H1 (cell line): ENCODE results near the gene TFG. TPM values are rescaled to one million over a fixed set of nuclear protein-coding genes. Genes with fewer than 3 reads are reported as not detected.

Experiments used
- CTCF ChIA-PET: fragments of 300-600 bp; sonication (Branson Sonifier 250); formaldehyde crosslinking; loops from one replicate; lab custom pipeline; 2021; ENCODE audit not compliant: partially characterized antibody; lab: Charles Lee
- POLR2A ChIA-PET: fragments of 300-600 bp; sonication (Branson Sonifier 250); formaldehyde crosslinking; loops from one replicate; lab custom pipeline; 2021; ENCODE audit warnings: inconsistent platforms; ENCODE audit not compliant: partially characterized antibody; lab: Charles Lee
- DNase-seq, 2 experiments: peaks; one replicate each; pipeline versions ENCODE4 v3.0.0 to v3.0.0-alpha.2; 2010 to 2022; ENCODE audit warnings: low spot score in 2 of 2, low read depth in 1 of 2, mixed read lengths in 1 of 2
- FAIRE-seq: peaks from 2 replicates; lab custom pipeline; 2011; peaks lifted over from hg19 to GRCh38; lab: Jason Lieb, UNC
- H2AFZ ChIP-seq: 2 replicates; pipeline ENCODE4 v1.8.1; 2012; ENCODE audit warnings: low read length, inconsistent platforms
- H2AK5ac ChIP-seq: 2 replicates; pipeline ENCODE4 v1.6.1; 2013; ENCODE audit warnings: low read depth, low read length
- H2BK120ac ChIP-seq: replicated peaks from 2 replicates; pipeline ENCODE3; 2013; ENCODE audit warnings: low read depth, low read length, inconsistent platforms
- H2BK12ac ChIP-seq: 2 replicates; pipeline ENCODE4 v1.6.1; 2013; ENCODE audit warnings: low read depth, low read length
- H2BK15ac ChIP-seq: 2 replicates; pipeline ENCODE4 v1.6.1; 2013; ENCODE audit warnings: low read length
- H2BK20ac ChIP-seq: 2 replicates; pipeline ENCODE4 v1.6.1; 2013; ENCODE audit warnings: low read length
- H2BK5ac ChIP-seq: 2 replicates; pipeline ENCODE4 v1.6.1; 2013; ENCODE audit warnings: low read depth, low read length
- H3K14ac ChIP-seq: 2 replicates; pipeline ENCODE4 v1.6.1; 2013; ENCODE audit warnings: inconsistent platforms; ENCODE audit not compliant: insufficient read length
- H3K18ac ChIP-seq: 2 replicates; pipeline ENCODE4 v1.6.1; 2013; ENCODE audit warnings: low read length; ENCODE audit errors: extremely low read depth
- H3K23ac ChIP-seq: 2 replicates; pipeline ENCODE4 v1.6.1; 2013; ENCODE audit warnings: inconsistent platforms; ENCODE audit not compliant: insufficient read length
- H3K23me2 ChIP-seq: 2 replicates; pipeline ENCODE4 v1.6.1; 2013; ENCODE audit warnings: low read depth, low read length
- H3K27ac ChIP-seq: 2 replicates; pipeline ENCODE4 v1.6.1; 2011; ENCODE audit warnings: low read depth, low read length, inconsistent platforms
- H3K27me3 ChIP-seq, 4 experiments: replicated peaks in 1 of 4; 1 replicate in 1 of 4; 2 replicates in 3 of 4; pipeline versions ENCODE4 v1.6.1 to v1.8.1; 2011 to 2013; ENCODE audit warnings: low read length in 3 of 4, mild to moderate bottlenecking in 3 of 4, inconsistent platforms in 2 of 4, mixed read lengths in 2 of 4, moderate library complexity in 1 of 4; ENCODE audit not compliant: control insufficient read depth in 3 of 4, insufficient read depth in 3 of 4; ENCODE audit errors: extremely low read depth in 1 of 4
- H3K36me3 ChIP-seq, 4 experiments: 2 replicates each; pipeline versions ENCODE4 v1.6.1 to v1.8.1; 2011 to 2013; ENCODE audit warnings: mild to moderate bottlenecking in 4 of 4, low read length in 3 of 4, moderate library complexity in 2 of 4, control low read depth in 1 of 4, inconsistent platforms in 1 of 4; ENCODE audit not compliant: insufficient read depth in 4 of 4, control insufficient read depth in 2 of 4
- H3K4ac ChIP-seq: replicated peaks from 2 replicates; pipeline ENCODE3; 2013; ENCODE audit warnings: low read length, low read depth, mixed read lengths, inconsistent platforms; ENCODE audit not compliant: insufficient read length
- H3K4me1 ChIP-seq, 4 experiments: replicated peaks in 1 of 4; 1 replicate in 1 of 4; 2 replicates in 3 of 4; pipeline versions ENCODE4 v1.6.1 to v1.8.1; 2011 to 2013; ENCODE audit warnings: low read length in 3 of 4, inconsistent platforms in 2 of 4, mixed read lengths in 1 of 4; ENCODE audit not compliant: insufficient read depth in 4 of 4, control insufficient read depth in 3 of 4
- H3K4me2 ChIP-seq, 2 experiments: 2 replicates each; pipeline versions ENCODE4 v1.6.1 to v1.8.1; 2011 to 2013; ENCODE audit warnings: low read depth in 2 of 2, low read length in 2 of 2, control low read depth in 1 of 2, inconsistent platforms in 1 of 2, mild to moderate bottlenecking in 1 of 2; ENCODE audit not compliant: insufficient read depth in 1 of 2
- H3K4me3 ChIP-seq, 4 experiments: fragments of 200-600, 300-600 bp in 1 of 4; sonication (generic), shearing (Covaris generic), sonication (Bioruptor Twin) in 1 of 4; 2 replicates each; pipeline versions ENCODE4 v1.5.1 to v1.8.1; 2011 to 2016; ENCODE audit warnings: low read length in 4 of 4, low read depth in 3 of 4, control low read depth in 2 of 4, inconsistent platforms in 2 of 4, mild to moderate bottlenecking in 2 of 4, mixed read lengths in 1 of 4, moderate library complexity in 1 of 4; ENCODE audit not compliant: insufficient read depth in 2 of 4; ENCODE audit errors: extremely low read depth in 1 of 4
- H3K56ac ChIP-seq: replicated peaks from 2 replicates; pipeline ENCODE3; 2013; ENCODE audit warnings: low read depth, mild to moderate bottlenecking, mixed read lengths, low read length, inconsistent platforms; ENCODE audit not compliant: insufficient read length
- H3K79me1 ChIP-seq: 2 replicates; pipeline ENCODE4 v1.6.1; 2013; ENCODE audit warnings: low read depth, low read length, control low read depth
- H3K79me2 ChIP-seq, 2 experiments: 2 replicates each; pipeline versions ENCODE4 v1.6.1 to v1.8.1; 2012 to 2013; ENCODE audit warnings: low read length in 2 of 2, mild to moderate bottlenecking in 2 of 2, inconsistent platforms in 1 of 2; ENCODE audit not compliant: insufficient read depth in 2 of 2, control insufficient read depth in 1 of 2
- H3K9ac ChIP-seq, 4 experiments: replicated peaks in 1 of 4; 1 replicate in 1 of 4; 2 replicates in 3 of 4; pipeline versions ENCODE4 v1.6.1 to v1.8.1; 2011 to 2013; ENCODE audit warnings: low read depth in 3 of 4, low read length in 3 of 4, control low read depth in 2 of 4, mild to moderate bottlenecking in 2 of 4, moderate library complexity in 2 of 4, inconsistent platforms in 1 of 4; ENCODE audit errors: extremely low read depth in 1 of 4
- H3K9me3 ChIP-seq, 2 experiments: 2 replicates each; pipeline versions ENCODE4 v1.6.1 to v1.8.1; 2012 to 2013; ENCODE audit warnings: mild to moderate bottlenecking in 2 of 2, moderate library complexity in 2 of 2, control low read depth in 1 of 2, inconsistent platforms in 1 of 2, low read depth in 1 of 2, low read length in 1 of 2, mixed read lengths in 1 of 2; ENCODE audit not compliant: insufficient read depth in 2 of 2
- H4K20me1 ChIP-seq, 2 experiments: replicated peaks in 1 of 2; 2 replicates each; pipeline versions ENCODE3 to v1.8.1; 2011 to 2013; ENCODE audit warnings: inconsistent platforms in 2 of 2, low read length in 2 of 2, mild to moderate bottlenecking in 1 of 2; ENCODE audit not compliant: insufficient read depth in 2 of 2, control insufficient read depth in 1 of 2
- H4K5ac ChIP-seq: 2 replicates; pipeline ENCODE4 v1.6.1; 2013; ENCODE audit warnings: low read length, low read depth, mixed read lengths, inconsistent platforms; ENCODE audit not compliant: insufficient read length
- H4K8ac ChIP-seq: 2 replicates; pipeline ENCODE4 v1.8.0; 2013; ENCODE audit warnings: mild to moderate bottlenecking, moderate library complexity, low read length, inconsistent platforms; ENCODE audit not compliant: insufficient read depth; ENCODE audit errors: extremely low read depth
- H4K91ac ChIP-seq: replicated peaks from 2 replicates; pipeline ENCODE3; 2013; ENCODE audit warnings: low read length, mixed read lengths, inconsistent platforms; ENCODE audit not compliant: insufficient read length
- GABPA ChIP-seq: IDR thresholded peaks from 2 replicates; pipeline ENCODE4 v1.6.1; 2011; ENCODE audit warnings: mild to moderate bottlenecking, low read length, moderate library complexity, borderline replicate concordance; ENCODE audit not compliant: insufficient read depth
- HDAC2 ChIP-seq, 2 experiments: fragments of 300-600 bp in 1 of 2; sonication (generic) in 1 of 2; IDR thresholded peaks; 2 replicates each; pipeline ENCODE4 v1.6.1; 2011 to 2012; ENCODE audit warnings: low read depth in 2 of 2, low read length in 2 of 2, mild to moderate bottlenecking in 2 of 2, moderate library complexity in 2 of 2, borderline replicate concordance in 1 of 2, inconsistent platforms in 1 of 2
- KDM1A ChIP-seq: fragments of 200-600, 300-600 bp; sonication (generic); IDR thresholded peaks from 2 replicates; pipeline ENCODE4 v1.7.1; 2016; ENCODE audit warnings: mild to moderate bottlenecking, low read length, borderline replicate concordance
- KDM4A ChIP-seq: IDR thresholded peaks from one replicate; pipeline ENCODE4 v1.7.1; 2012; ENCODE audit warnings: low read depth, mild to moderate bottlenecking, moderate library complexity, low read length, inconsistent platforms; ENCODE audit not compliant: severe bottlenecking
- MAX ChIP-seq: IDR thresholded peaks from 2 replicates; pipeline ENCODE4 v1.6.1; 2012; ENCODE audit warnings: inconsistent platforms
- RAD21 ChIP-seq, 2 experiments: IDR thresholded peaks in 1 of 2; conservative IDR thresholded peaks in 1 of 2; 2 replicates each; pipeline ENCODE4 v1.6.1; 2011; ENCODE audit warnings: low read depth in 2 of 2, low read length in 2 of 2, improper control_type of control experiment in 1 of 2, inconsistent platforms in 1 of 2, mild to moderate bottlenecking in 1 of 2, moderate library complexity in 1 of 2
- RXRA ChIP-seq: IDR thresholded peaks from 2 replicates; pipeline ENCODE4 v1.6.1; 2011; ENCODE audit warnings: low read depth, mild to moderate bottlenecking, low read length, moderate library complexity; ENCODE audit not compliant: insufficient read depth
- TBP ChIP-seq: IDR thresholded peaks from 2 replicates; pipeline ENCODE4 v1.6.1; 2011; ENCODE audit warnings: low read depth, low read length, improper control_type of control experiment
- TCF12 ChIP-seq: IDR thresholded peaks from 2 replicates; pipeline ENCODE4 v1.6.1; 2011; ENCODE audit warnings: low read depth, mild to moderate bottlenecking, low read length
- TEAD4 ChIP-seq: IDR thresholded peaks from 2 replicates; pipeline ENCODE4 v1.6.1; 2012; ENCODE audit warnings: low read depth, low read length, inconsistent platforms, mixed read lengths
- WGBS, 2 experiments: shearing (Covaris generic) in 1 of 2; methylation state at CpG; one replicate each; pipeline versions ENCODE4 v1.1.6 to v1.1.7; 2013 to 2015; ENCODE audit warnings: low lambda C conversion rate in 2 of 2, mixed read lengths in 2 of 2, inconsistent platforms in 1 of 2, low coverage in 1 of 2, missing lambda C conversion rate in 1 of 2; ENCODE audit not compliant: insufficient replicate concordance in 2 of 2, insufficient coverage in 1 of 2, insufficient read length in 1 of 2; ENCODE audit errors: extremely low coverage in 1 of 2, missing lambda C conversion rate in 1 of 2; 5-methylcytosine and 5-hydroxymethylcytosine counted together
- polyA plus RNA-seq, 7 experiments: library from polyadenylated mRNA; depleted of rRNA in 3 of 7; stranded (reverse) in 5 of 7; unstranded in 2 of 7; fragments of >200 nt in 5 of 7; fragments of 200-250 nt in 2 of 7; gene quantifications; 1 replicate in 5 of 7; 2 replicates in 1 of 7; 4 replicates in 1 of 7; pipeline versions ENCODE4 v1.2.1 to v1.2.3, GENCODE V29; 2011 to 2013; ENCODE audit warnings: missing spikeins in 2 of 7, mixed read lengths in 2 of 7
- total RNA-seq: library from RNA; stranded (reverse); fragmentation: NEBNext Ultra II Directional; extraction: Animal tissue kit (Norgen Biotek cat#: 25700); gene quantifications from 2 replicates; pipeline ENCODE4 v1.2.1, GENCODE V29; 2021

TFG gene
- total and polyA plus RNA-seq, 2 of the 8 experiments (the other 6 are each of a cell fraction or from before 2014, with no cell fraction given): 81.9 to 98.4 TPM

- peak overlapping the region; percentile 87 for H2AFZ ChIP-seq
- DNase-seq: no peak
- POLR2A ChIA-PET: interaction anchor here (1.0 to 2.0 kb wide), 4 partner anchors 10 to 348 kb away, joined by 3 to 6 read pairs (median 4); partner anchors contain the start of gene LNP1
These were observed 26.2 kb upstream of the TFG start for GRCh38 chr3:100682854-100683760.

More at GRCh38 chr3:100682854-100683760, 26.2 kb upstream of the TFG start:
- 0 out of 2 replicates have a peak overlapping the region, but pooled peaks have one; percentile 25 for H4K8ac ChIP-seq
- no peak overlapping the region for H2BK120ac ChIP-seq
- H3K27me3 ChIP-seq: no peaks in the 10 kb centered on the region
- H3K23ac ChIP-seq: no peak overlapping the region
- CTCF ChIA-PET: interaction anchor here (0.7 kb wide), 1 partner anchor 15 kb away, joined by 3 read pairs; no protein-coding TSS in a partner anchor
- H3K18ac ChIP-seq: no peak overlapping the region
- H2BK12ac ChIP-seq: no peak overlapping the region
- no peak overlapping the region for H2BK15ac ChIP-seq
- H3K4me2 ChIP-seq: no peak overlapping the region
- H4K20me1 ChIP-seq: no peaks in the 10 kb centered on the region
- H3K23me2 ChIP-seq: no peaks in the 10 kb centered on the region
- TF ChIP-seq MAX: no peak
- no peak for TF ChIP-seq TCF12
- TF ChIP-seq RAD21 (IDR thresholded peaks at IDR 0.05 in 1 of 2, conservative IDR thresholded peaks at IDR 0.05 in 1 of 2; ENCODE audit: low read depth in 2 of 2, low read length in 2 of 2): no peak
- TF ChIP-seq HDAC2 (IDR thresholded peaks at IDR 0.05; ENCODE audit: borderline replicate concordance in 1 of 2, low read depth in 2 of 2, low read length in 2 of 2): no peak
- no peak for TF ChIP-seq KDM4A
- no peak for TF ChIP-seq GABPA
- no peak for TF ChIP-seq KDM1A
- TF ChIP-seq TBP: no peak
- TF ChIP-seq RXRA: no peak
- TF ChIP-seq TEAD4: no peak
- TF ChIP-seq, all 59 proteins: peak for 0
- Histone ChIP-seq H3K56ac (no peak overlapping the region), H3K4me1 (no peaks in the 10 kb centered on the region), H2BK20ac (no peak overlapping the region), H3K79me2 (no peaks in the 10 kb centered on the region), H3K4ac (no peak overlapping the region), H2BK5ac (no peak overlapping the region), H3K36me3 (no peaks in the 10 kb centered on the region), H2AK5ac (no peak overlapping the region), H3K27ac (no peak overlapping the region), H3K14ac (no peak overlapping the region), H4K5ac (no peak overlapping the region), H3K9ac (no peak overlapping the region), H3K9me3 (no peaks in the 10 kb centered on the region; a peak in 1 of 4 replicates), H3K79me1 (no peaks in the 10 kb centered on the region), H3K4me3 (no peak overlapping the region), H4K91ac (no peak overlapping the region)
- FAIRE-seq: no peak
- 90% methylated on average over 18 of the region's 18 CpGs; no CpG with 5 or more reads in 1 of the 2 experiments for WGBS, 2 experiments
